ENCODE data around the gene NT5DC1. TPM values are rescaled to one million over a fixed set of nuclear protein-coding genes. Genes with fewer than 3 reads are reported as not detected.

Gene NT5DC1
- total RNA-seq, 1 experiment from 2014 or later: 27.6 TPM

- H3K4me1 Mint-ChIP-seq (ENCODE audit: insufficient read depth, unreplicated experiment): peaks cover 23% of the 10 kb centered on the region
- H3K4me3 Mint-ChIP-seq (ENCODE audit: unreplicated experiment): no peak overlapping the region
- H3K36me3 Mint-ChIP-seq (ENCODE audit: insufficient read depth, unreplicated experiment): peaks cover 5% of the 10 kb centered on the region
- TF ChIP-seq, protein P1, sequence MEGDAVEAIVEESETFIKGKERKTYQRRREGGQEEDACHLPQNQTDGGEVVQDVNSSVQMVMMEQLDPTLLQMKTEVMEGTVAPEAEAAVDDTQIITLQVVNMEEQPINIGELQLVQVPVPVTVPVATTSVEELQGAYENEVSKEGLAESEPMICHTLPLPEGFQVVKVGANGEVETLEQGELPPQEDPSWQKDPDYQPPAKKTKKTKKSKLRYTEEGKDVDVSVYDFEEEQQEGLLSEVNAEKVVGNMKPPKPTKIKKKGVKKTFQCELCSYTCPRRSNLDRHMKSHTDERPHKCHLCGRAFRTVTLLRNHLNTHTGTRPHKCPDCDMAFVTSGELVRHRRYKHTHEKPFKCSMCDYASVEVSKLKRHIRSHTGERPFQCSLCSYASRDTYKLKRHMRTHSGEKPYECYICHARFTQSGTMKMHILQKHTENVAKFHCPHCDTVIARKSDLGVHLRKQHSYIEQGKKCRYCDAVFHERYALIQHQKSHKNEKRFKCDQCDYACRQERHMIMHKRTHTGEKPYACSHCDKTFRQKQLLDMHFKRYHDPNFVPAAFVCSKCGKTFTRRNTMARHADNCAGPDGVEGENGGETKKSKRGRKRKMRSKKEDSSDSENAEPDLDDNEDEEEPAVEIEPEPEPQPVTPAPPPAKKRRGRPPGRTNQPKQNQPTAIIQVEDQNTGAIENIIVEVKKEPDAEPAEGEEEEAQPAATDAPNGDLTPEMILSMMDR (IDR thresholded peaks at IDR 0.05; ENCODE audit: unreplicated experiment): no peak
- no peak for DNase-seq (ENCODE audit: unreplicated experiment)
- no peak overlapping the region for H3K27ac Mint-ChIP-seq (ENCODE audit: low read depth, unreplicated experiment)
- ChIA-PET CTCF (interaction anchor here (1.6 to 3.5 kb wide), 4 partner anchors 10 to 90 kb away, joined by 3 to 32 read pairs (median 13); partner anchors contain the start of gene FRK), POLR2A (interaction anchor here (1.1 to 3.5 kb wide), 3 partner anchors 16 to 94 kb away, joined by 3 to 66 read pairs (median 21); partner anchors contain the start of gene FRK)
- no TSS peak for BruUV-seq (replicated peaks)
- intact Hi-C loops (cut with micrococcal nuclease): no loop called here
- H3K9me3 Mint-ChIP-seq (ENCODE audit: unreplicated experiment): no peaks in the 10 kb centered on the region
- H3K27me3 Mint-ChIP-seq (ENCODE audit: insufficient read depth, unreplicated experiment): no peaks in the 10 kb centered on the region
These were observed 2.2 kb downstream of the NT5DC1 start for GRCh38 chr6:116102873-116103272.

DNA sequence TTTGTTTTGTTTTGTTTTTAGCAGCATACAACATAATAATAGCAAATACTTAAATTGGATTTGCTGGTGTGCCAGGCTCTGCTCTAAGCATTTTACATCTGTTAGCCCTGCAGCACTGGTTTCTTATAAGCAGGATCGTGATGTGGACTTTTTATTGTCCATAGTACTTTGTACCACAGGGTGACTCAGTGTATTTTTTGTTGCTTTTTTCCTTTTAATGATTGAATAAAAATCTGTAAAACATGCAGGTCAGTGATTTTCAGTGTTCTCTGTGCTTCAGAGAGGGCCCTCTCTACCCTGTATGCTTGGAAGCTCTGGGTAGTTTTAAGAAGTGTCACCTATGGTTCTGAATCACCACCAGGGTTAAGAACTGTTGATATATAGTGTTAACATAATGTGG lies 4.0 kb downstream of the NT5DC1 start:
- Mint-ChIP-seq H3K4me3 (ENCODE audit: unreplicated experiment) (no peak overlapping the region), H3K36me3 (ENCODE audit: insufficient read depth, unreplicated experiment) (peaks cover 16% of the 10 kb centered on the region), H3K27me3 (ENCODE audit: insufficient read depth, unreplicated experiment) (no peaks in the 10 kb centered on the region), H3K27ac (ENCODE audit: low read depth, unreplicated experiment) (no peak overlapping the region), H3K4me1 (ENCODE audit: insufficient read depth, unreplicated experiment) (peaks cover 15% of the 10 kb centered on the region), H3K9me3 (ENCODE audit: unreplicated experiment) (no peaks in the 10 kb centered on the region)
- no peak for DNase-seq (ENCODE audit: unreplicated experiment)
- no TSS peak for BruUV-seq (replicated peaks)
- TF ChIP-seq, protein P1 (IDR thresholded peaks at IDR 0.05; ENCODE audit: unreplicated experiment): no peak
- POLR2A ChIA-PET: no interaction called here
- intact Hi-C loops (cut with micrococcal nuclease): no loop called here
- CTCF ChIA-PET: interaction anchor here (1.0 kb wide), 1 partner anchor 12 kb away, joined by 3 read pairs; no protein-coding TSS in a partner anchor

- no peak for DNase-seq (ENCODE audit: unreplicated experiment)
- ChIA-PET CTCF (interaction anchor here (1.0 to 2.4 kb wide), 2 partner anchors 44 to 105 kb away, joined by 3 to 6 read pairs; partner anchors contain the start of gene FRK), POLR2A (interaction anchor here (2.2 kb wide), 1 partner anchor 44 kb away, joined by 6 read pairs; the partner anchor contains the start of gene FRK)
- TF ChIP-seq, protein P1 (IDR thresholded peaks at IDR 0.05; ENCODE audit: unreplicated experiment): no peak
- intact Hi-C loops (cut with micrococcal nuclease): no loop called here
- BruUV-seq (replicated peaks): no TSS peak
- H3K9me3 Mint-ChIP-seq (ENCODE audit: unreplicated experiment): no peaks in the 10 kb centered on the region
- peaks cover 14% of the 10 kb centered on the region for H3K36me3 Mint-ChIP-seq (ENCODE audit: insufficient read depth, unreplicated experiment)
- H3K27me3 Mint-ChIP-seq (ENCODE audit: insufficient read depth, unreplicated experiment): no peaks in the 10 kb centered on the region
- no peak overlapping the region for H3K27ac Mint-ChIP-seq (ENCODE audit: low read depth, unreplicated experiment)
- H3K4me1 Mint-ChIP-seq (ENCODE audit: insufficient read depth, unreplicated experiment): peaks cover 15% of the 10 kb centered on the region
- no peak overlapping the region for H3K4me3 Mint-ChIP-seq (ENCODE audit: unreplicated experiment)
These were observed 4.6 kb downstream of the NT5DC1 start for GRCh38 chr6:116105247-116105646.

DNA sequence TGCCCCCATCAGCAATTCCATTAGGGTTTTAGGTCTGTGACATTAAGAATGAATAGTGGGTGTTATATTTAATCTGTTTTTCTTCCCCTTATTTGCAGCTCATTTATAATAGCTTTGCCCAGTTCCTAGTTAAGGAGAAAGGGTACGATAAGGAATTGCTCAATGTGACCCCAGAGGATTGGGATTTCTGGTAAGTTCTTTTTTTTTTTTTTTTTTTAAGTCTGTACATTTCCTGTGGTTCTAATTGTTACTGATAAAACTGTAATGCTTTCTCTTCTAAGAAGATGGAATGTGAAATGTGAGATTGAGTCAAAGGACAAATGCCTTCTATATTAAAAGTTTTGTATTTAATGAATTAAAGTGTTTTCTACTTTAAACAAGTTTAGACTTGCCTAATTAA lies 5.5 kb downstream of the NT5DC1 start:
- ChIA-PET CTCF (interaction anchor here (0.6 to 2.4 kb wide), 9 partner anchors 9 to 1825 kb away, joined by 3 to 8 read pairs (median 4); partner anchors contain the start of gene FRK), POLR2A (interaction anchor here (2.2 kb wide), 1 partner anchor 45 kb away, joined by 6 read pairs; the partner anchor contains the start of gene FRK)
- TF ChIP-seq, protein P1 (IDR thresholded peaks at IDR 0.05; ENCODE audit: unreplicated experiment): no peak
- peaks cover 15% of the 10 kb centered on the region for H3K4me1 Mint-ChIP-seq (ENCODE audit: insufficient read depth, unreplicated experiment)
- intact Hi-C loops (cut with micrococcal nuclease): no loop called here
- H3K27me3 Mint-ChIP-seq (ENCODE audit: insufficient read depth, unreplicated experiment): no peaks in the 10 kb centered on the region
- H3K27ac Mint-ChIP-seq (ENCODE audit: low read depth, unreplicated experiment): no peak overlapping the region
- no peak for DNase-seq (ENCODE audit: unreplicated experiment)
- H3K9me3 Mint-ChIP-seq (ENCODE audit: unreplicated experiment): no peaks in the 10 kb centered on the region
- H3K36me3 Mint-ChIP-seq (ENCODE audit: insufficient read depth, unreplicated experiment): peaks cover 15% of the 10 kb centered on the region
- BruUV-seq (replicated peaks): no TSS peak
- no peak overlapping the region for H3K4me3 Mint-ChIP-seq (ENCODE audit: unreplicated experiment)

All from MCF 10A (cell line).